Colon (tissue), 2 donors: ENCODE results near the gene DIS3L2.
"Not testable (repeated sequence)": the region's sequence is repeated elsewhere in the genome, so short reads cannot be mapped to it uniquely, and the experiment has no call there.

Experiments
- FAIRE-seq: peaks from 2 replicates; lab custom pipeline; 2012; peaks lifted over from hg19 to GRCh38; lab: Jason Lieb, UNC
- donor health status: control.
- donor health status: control.

Gene DIS3L2

GRCh38 chr2:232375164-232375563 is 413.7 kb downstream of the DIS3L2 start:
- no peak for FAIRE-seq

DNA sequence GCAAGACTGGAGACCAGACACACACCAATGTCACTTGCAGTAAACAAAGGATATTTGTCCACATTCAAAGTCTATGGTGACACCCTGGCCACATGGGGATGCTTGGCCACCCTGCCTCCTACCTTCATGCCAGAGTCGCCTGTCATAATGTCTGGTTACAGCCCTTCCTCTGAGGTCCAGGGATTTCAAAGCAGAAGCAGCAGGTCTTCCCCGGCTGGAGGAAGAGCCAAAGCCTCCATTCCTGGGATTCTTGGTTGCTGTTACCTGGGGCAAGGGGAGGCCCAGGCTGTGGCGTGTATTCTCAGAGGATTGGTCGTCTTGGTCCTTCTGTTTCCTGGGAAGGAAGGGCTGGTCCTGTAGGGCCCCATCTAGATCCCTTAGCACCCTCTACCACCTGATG is 414.7 kb downstream of the DIS3L2 start:
- FAIRE-seq = no peak

DNA sequence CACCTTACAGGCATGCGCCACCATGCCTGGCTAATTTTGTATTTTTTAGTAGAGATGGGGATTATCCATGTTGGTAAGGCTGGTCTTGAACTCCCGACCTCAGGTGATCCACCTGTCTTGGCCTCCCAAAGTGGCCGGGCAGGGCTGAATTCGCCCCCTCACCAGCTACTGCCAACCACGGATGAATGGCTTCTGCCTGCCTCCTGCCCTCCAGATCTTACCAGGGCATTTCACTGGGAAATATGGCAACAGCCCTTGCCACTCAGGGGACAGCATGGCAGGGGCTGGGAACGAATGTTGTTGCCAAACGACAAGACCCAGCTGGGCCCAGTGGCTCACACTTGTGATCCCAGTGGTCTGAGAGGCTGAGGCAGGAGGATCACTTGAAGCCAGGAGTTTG is 415.2 kb downstream of the DIS3L2 start:
- FAIRE-seq = no peak

DNA sequence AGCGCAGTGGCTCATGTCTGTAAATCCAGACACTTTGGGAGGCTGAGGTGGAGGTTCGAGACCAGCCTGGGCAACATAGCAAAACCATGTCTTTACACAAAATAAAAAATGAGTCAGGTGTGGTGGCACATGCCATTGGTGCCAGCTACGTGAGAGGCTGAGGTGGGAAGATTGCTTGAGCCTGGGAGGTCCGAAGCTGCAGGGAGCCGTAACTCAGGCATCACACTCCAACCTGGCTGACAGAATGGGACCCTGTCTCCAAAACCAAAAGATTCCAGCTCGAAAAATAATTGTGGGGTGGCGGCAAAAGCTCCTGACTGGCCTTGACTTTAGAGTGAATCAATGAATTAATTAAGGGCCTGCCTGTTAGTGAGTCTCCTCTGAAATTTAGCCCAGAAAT is 415.8 kb downstream of the DIS3L2 start:
- FAIRE-seq = no peak

DNA sequence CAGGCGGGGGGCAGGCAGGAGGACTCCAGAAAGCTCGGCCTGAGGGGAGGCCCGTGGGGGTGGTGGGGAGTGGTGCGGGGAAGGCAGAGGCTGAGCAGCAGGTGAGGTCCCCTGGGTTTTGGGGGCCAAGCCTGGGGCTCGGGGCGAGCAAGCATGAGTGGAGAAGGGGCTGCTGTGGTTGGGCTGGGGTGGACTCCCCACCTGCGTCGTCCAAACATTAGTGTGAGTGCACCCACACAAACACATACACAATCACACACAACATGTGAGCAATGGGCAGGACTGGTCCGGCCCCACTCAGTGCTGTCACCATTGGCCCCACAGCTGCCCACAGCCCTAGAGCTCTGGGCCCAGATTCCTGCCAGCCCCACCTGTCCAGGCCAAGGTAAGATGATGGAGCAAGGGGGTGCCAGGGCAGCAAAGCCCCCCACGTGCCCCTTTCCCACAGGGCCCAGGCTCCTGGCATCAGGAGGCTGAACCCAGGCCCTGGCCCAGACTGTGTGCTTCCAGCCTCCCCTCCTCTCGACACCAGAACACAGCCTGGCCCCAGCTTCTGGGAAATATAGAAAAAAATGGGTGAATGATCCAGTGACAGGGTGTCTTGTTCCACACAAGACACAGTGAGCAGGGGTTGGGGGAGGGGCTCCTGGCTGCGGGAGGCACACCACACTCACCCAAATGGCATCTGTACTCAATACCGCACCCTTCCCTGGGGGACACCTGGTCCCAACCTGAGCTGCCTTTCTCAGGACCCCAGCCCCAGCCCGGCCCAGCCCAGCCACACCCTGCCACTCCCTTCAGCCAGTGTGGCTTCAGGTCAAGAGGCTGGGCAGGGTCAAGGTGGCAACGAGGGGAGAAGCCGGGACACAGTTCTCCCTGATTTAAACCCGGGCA is 416.6 kb downstream of the DIS3L2 start:
- FAIRE-seq = no peak

GRCh38 chr2:232378735-232379151 is 417.2 kb downstream of the DIS3L2 start, which contains the start of gene ALPP:
ALPP (plus strand) TSS chr2:232378751; CDS start chr2:232378803, 52 bp downstream.
- not testable (repeated sequence) for FAIRE-seq

DNA sequence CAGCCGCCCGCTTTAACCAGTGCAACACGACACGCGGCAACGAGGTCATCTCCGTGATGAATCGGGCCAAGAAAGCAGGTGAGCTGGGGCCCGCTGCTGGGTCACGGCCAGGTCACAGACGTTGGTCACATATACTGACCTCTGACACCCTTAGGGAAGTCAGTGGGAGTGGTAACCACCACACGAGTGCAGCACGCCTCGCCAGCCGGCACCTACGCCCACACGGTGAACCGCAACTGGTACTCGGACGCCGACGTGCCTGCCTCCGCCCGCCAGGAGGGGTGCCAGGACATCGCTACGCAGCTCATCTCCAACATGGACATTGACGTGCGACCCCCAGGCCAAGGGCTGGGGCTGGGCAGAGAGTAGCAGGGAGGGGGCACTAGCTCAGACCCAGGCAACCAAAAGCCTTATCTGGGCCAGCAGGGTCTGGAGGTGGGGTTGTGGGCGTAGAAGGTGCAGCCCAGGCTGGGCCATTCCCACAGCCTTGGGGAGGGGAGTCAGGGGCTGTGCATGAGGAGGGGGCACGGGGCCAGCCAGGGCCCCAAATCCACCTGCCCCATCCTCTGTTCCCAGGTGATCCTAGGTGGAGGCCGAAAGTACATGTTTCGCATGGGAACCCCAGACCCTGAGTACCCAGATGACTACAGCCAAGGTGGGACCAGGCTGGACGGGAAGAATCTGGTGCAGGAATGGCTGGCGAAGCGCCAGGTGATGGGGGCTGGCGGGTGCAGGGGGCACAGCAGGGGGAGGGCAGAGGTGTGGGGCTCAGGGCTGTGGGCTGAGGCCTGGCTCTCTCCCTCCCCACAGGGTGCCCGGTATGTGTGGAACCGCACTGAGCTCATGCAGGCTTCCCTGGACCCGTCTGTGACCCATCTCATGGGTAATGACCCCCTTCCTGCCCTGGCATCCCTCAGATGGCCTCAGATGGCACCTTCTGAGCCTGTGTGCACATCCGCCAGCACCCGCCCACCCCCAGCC is 418.4 kb downstream of the DIS3L2 start:
- FAIRE-seq = not testable (repeated sequence)

GRCh38 chr2:232381204-232382031 is 419.9 kb downstream of the DIS3L2 start:
- not testable (repeated sequence) for FAIRE-seq

- no peak for FAIRE-seq
Measured at GRCh38 chr2:232382331-232383225, 421.1 kb downstream of the DIS3L2 start.

DNA sequence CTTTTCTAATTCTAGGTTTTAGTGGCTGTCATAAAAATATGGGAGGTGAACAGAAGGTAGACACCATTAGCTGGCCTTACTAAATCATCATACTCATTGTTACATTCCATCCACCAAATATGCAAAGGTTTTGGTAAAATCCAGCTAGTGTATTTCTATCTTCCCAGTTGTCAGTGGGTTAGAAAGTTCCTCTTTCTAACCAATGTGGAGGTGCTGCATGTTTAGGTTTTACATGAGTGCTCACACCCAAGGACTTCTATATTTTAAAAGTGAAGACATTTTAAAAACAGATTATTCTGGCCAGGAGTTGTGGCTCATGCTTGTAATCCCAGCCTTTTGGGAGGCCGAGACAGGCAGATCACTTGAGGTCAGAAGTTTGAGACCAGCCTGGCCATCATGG is 423.0 kb downstream of the DIS3L2 start:
- no peak for FAIRE-seq

DNA sequence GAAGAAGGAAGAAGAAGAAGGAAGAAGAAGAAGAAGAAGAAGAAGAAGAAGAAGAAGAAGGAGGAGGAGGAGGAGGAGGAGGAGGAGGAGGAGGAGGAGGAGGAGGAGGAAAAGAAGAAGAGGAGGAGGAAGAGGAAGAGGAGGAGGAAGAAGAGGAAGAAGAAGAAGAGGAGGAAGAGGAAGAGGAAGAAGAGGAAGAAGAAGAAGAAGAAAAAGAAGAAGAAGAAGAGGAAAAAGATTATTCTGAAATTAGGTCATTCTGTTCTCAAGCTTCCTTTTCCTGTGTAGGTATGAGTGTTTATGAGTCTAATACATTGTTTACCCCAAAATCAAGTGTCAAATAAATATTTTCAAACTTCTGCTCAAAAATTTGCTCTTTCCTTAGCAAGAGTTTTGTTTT is 423.5 kb downstream of the DIS3L2 start:
- FAIRE-seq = not testable (repeated sequence)

GRCh38 chr2:232385660-232386489 is 424.4 kb downstream of the DIS3L2 start:
- no peak for FAIRE-seq

DNA sequence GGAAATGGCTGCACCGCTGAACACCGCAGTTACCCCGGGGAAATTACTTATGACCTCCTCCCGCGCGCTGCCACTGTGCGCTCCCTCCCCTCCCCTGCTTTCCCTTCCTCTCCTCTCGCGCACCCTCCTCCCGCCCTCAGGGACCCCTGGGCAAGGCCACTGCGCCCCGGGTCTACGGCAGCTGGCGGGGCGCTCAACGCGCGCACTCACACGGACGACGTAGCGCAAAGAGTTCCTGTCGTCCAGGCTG is 424.9 kb downstream of the DIS3L2 start:
- no peak for FAIRE-seq
